SJSA1 (cell line): Measurements from ENCODE around the gene AP5Z1. TPM values are rescaled to one million over a fixed set of nuclear protein-coding genes. Genes with fewer than 3 reads are reported as not detected.

Source experiments
- DNase-seq, 2 experiments: peaks; one replicate each; pipeline ENCODE4 v3.0.0-alpha.2; 2015 to 2020; ENCODE audit warnings: low spot score in 2 of 2, low read depth in 1 of 2
- H3K27ac ChIP-seq: fragments of 250-450 bp; sonication (Bioruptor Pico); 2 replicates; pipeline ENCODE4 v1.5.1; 2020; ENCODE audit warnings: mild to moderate bottlenecking, moderate library complexity
- H3K27me3 ChIP-seq: fragments of 250-450 bp; sonication (Bioruptor Pico); replicated peaks from 2 replicates; pipeline ENCODE4 v1.5.1; 2020; ENCODE audit warnings: mild to moderate bottlenecking, moderate library complexity
- H3K36me3 ChIP-seq: fragments of 250-450 bp; sonication (Bioruptor Pico); 2 replicates; pipeline ENCODE4 v1.5.1; 2020; ENCODE audit warnings: mild to moderate bottlenecking
- H3K4me1 ChIP-seq: fragments of 250-450 bp; sonication (Bioruptor Pico); replicated peaks from 2 replicates; pipeline ENCODE4 v1.6.1; 2021; ENCODE audit warnings: mild to moderate bottlenecking
- H3K4me3 ChIP-seq: fragments of 250-450 bp; sonication (Bioruptor Pico); 2 replicates; pipeline ENCODE4 v1.5.1; 2020; ENCODE audit warnings: mild to moderate bottlenecking
- H3K9me3 ChIP-seq: fragments of 250-450 bp; sonication (Bioruptor Pico); replicated peaks from 2 replicates; pipeline ENCODE4 v1.5.1; 2020; ENCODE audit warnings: mild to moderate bottlenecking
- total RNA-seq: library from RNA; depleted of rRNA; stranded (reverse); fragments of >200 nt; shearing (Covaris generic); gene quantifications from 2 replicates; pipeline ENCODE4 v1.2.3, GENCODE V29; 2014

The AP5Z1 gene
- total RNA-seq, 1 experiment from 2014 or later: 37.7 TPM

DNA sequence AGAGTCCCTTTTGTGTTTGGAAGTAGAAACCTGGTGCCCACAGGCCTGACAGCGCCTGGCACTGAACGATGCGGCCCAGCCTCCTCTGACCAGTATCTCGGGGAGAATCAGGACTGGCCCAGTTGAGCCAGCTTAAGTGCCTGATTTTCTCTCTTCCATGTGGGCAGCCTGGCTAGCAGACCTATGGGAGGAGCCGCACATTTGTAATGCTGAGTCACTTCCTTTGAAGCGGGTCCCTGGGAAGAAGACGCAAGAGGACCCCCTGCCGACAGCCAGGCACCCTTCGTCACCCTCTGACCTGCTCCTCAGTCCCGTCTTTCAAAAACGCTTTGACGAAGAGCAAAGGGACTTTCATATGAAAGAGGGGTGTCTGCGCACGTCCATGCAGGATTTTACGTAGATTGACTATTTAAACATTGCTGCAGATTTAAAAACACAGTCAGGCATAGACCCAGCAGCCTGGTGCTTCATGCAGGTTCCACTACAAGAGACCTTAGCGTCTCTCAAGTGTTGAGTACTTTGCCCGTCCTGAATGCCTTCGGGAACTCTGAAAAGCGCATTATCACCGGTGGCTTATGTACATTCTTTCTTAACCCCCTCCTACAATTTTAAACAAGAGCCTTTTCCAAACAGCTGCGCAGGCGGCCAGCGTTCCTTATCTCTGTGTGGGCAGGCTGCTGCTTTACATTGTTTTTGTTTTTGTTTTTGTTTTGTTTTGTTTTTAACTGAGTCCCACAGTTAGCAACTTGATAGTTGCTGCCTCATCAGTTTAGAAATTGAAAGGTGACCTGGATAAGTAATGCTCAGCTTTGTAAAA, 36.5 kb upstream of the AP5Z1 start:
- Histone ChIP-seq H3K4me1 (peaks cover 31% of the 10 kb centered on the region), H3K9me3 (no peaks in the 10 kb centered on the region), H3K27me3 (no peaks in the 10 kb centered on the region), H3K36me3 (peaks cover 26% of the 10 kb centered on the region), H3K27ac (peak overlapping the region; percentile 89), H3K4me3 (peak overlapping the region; percentile 11)
- peak; percentile 92 for DNase-seq

DNA sequence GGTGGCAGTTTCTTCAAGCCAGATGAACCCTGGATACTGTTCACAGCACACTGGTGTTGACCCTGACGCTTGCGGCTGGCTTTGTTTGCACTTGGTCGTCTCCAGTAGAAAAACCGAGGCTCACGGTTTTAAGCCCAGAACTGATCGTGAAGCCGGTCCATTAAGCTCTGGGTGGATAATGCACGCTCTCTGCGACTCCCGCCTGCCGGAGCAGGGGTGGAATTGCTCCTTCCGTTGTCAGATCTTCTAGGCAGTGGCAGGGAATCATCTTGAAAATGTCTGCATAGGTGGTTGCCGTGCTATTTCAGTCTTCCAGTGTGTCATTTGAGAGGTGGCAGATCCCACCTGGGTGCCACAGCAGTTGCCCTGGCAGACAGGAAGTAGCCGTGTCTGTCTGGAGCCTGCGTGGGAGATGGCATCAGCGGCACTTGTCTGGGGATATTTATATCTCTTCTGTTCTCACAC, 35.9 kb upstream of the AP5Z1 start:
- no peaks in the 10 kb centered on the region for H3K27me3 ChIP-seq

DNA sequence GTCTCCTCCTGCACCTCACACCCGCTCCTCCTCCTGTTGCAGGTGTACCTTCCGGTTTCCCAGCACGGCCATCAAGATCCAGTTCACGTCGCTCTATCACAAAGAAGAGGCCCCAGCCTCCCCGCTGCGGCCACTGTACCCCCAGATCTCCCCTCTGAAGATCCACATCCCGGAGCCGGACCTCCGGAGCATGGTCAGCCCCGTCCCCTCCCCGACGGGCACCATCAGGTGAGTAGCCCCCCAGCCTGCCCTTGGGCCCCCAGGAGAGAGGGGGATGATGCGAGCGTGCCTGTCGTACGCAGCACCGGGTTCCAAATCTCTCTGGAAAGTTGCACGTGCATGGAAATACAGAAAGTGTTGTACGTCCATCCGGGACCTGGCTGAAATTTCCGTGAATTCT, 34.6 kb upstream of the AP5Z1 start:
- H3K9me3 ChIP-seq: no peaks in the 10 kb centered on the region
- no peaks in the 10 kb centered on the region for H3K27me3 ChIP-seq
- DNase-seq: no peak
- no peak overlapping the region for H3K27ac ChIP-seq
- H3K36me3 ChIP-seq: peaks cover 26% of the 10 kb centered on the region
- no peak overlapping the region for H3K4me3 ChIP-seq
- peaks cover 44% of the 10 kb centered on the region for H3K4me1 ChIP-seq

More for the DNA sequence above, 35.9 kb upstream of the AP5Z1 start:
- Histone ChIP-seq H3K36me3 (peaks cover 26% of the 10 kb centered on the region), H3K4me3 (peak overlapping the region; percentile 11), H3K4me1 (peaks cover 37% of the 10 kb centered on the region), H3K27ac (peak overlapping the region; percentile 89), H3K9me3 (no peaks in the 10 kb centered on the region)
- DNase-seq: no peak

DNA sequence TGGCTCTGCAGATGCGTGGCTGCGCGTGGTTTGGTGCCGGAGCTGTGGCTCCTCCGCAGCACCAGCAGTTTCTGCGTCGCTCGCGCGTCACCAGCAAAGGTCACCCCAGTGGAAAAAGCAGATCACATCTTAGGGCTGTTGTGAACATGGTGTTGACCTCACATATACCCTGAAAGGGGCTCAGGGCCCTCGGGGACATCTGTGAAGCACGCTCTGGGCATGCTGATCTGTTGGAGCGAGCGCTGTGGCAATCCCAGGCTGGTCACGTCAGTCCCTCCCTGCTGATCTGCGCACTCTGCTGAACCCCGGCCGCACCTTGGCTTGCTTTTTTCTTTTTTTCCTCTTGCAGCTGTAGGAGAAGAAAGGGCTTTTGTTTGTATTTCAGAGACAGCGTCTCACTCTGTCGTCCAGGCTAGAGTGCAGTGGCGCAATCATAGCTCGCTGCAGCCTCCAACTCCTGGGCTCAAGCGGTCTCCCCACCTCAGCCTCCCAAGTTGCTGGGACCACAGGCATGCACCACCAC, 33.3 kb upstream of the AP5Z1 start:
- Histone ChIP-seq H3K4me3 (no peak overlapping the region), H3K27ac (no peak overlapping the region), H3K27me3 (no peaks in the 10 kb centered on the region), H3K36me3 (peaks cover 33% of the 10 kb centered on the region), H3K4me1 (peaks cover 52% of the 10 kb centered on the region), H3K9me3 (no peaks in the 10 kb centered on the region)
- no peak for DNase-seq

DNA sequence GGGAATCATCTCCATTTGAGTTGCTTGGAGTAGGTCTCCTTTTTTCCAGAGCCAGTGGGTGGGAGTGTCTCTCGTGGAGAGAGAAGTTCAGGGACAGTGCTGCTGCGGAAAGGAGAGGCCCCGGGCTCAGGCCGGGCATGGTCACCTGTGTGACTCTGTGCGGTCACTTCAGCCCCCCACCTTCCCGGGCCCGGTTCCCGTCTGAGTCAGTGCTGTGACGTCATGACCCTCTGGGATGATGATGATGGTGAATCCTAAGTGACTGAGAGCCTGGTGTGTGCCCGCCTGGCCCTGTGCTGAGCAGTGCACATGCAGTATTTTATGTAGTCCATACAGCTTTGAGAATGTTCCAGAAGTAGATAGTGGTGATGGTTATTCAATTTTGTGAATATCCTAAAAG, 32.6 kb upstream of the AP5Z1 start:
- no peaks in the 10 kb centered on the region for H3K9me3 ChIP-seq
- no peak overlapping the region for H3K27ac ChIP-seq
- DNase-seq: no peak
- H3K27me3 ChIP-seq: no peaks in the 10 kb centered on the region
- peaks cover 34% of the 10 kb centered on the region for H3K36me3 ChIP-seq
- H3K4me1 ChIP-seq: peaks cover 49% of the 10 kb centered on the region
- H3K4me3 ChIP-seq: no peak overlapping the region

DNA sequence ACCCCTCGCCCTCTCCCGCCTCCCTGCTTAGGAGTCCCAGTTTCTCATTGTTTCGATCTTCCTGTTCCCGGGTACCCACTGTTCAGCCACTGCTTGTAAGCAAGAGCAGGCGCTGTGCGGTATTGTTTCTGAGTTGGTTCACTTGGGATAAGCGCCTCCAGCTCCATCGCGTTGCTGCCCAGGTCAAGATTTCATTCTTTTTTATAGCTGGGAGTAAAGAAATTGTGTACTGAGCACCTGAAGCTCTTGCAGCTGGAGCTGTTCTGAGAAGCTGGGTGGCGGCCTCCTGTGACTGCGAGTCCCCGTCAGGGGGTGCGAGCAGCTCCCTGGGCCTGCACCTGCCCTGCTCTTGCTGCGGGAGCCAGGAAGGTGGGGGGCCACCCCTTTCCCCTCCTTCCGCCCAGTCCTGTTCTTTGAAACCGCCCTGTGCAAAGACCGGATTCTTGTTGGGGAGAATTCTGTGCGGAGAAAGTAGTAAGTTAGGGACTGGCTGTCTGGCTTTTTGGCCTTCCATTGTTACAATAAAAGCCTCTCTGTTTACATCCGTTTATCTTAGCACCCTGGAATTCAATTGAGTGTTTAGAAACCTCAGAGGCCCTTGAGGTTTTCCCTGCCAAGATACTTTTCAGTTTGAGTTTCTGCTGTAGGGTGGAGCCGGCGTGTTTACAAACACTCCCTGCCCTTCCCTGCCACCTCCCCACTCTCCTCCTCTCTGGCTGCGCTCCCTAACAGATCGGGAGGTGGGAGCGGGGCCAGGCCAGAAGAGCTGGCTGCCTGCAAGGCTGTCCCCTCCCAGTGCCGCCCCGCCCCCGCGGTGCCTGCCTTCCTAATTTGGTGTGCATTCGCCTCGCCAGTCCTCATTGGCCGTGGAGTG, 30.8 kb upstream of the AP5Z1 start:
- H3K27ac ChIP-seq: peak overlapping the region; percentile 94
- H3K4me1 ChIP-seq: peaks cover 31% of the 10 kb centered on the region
- no peaks in the 10 kb centered on the region for H3K27me3 ChIP-seq
- peak; percentile 100 for DNase-seq
- peaks cover 33% of the 10 kb centered on the region for H3K36me3 ChIP-seq
- H3K4me3 ChIP-seq: peak overlapping the region; percentile 7; the same call in 1 of the 2 replicates
- H3K9me3 ChIP-seq: no peaks in the 10 kb centered on the region

DNA sequence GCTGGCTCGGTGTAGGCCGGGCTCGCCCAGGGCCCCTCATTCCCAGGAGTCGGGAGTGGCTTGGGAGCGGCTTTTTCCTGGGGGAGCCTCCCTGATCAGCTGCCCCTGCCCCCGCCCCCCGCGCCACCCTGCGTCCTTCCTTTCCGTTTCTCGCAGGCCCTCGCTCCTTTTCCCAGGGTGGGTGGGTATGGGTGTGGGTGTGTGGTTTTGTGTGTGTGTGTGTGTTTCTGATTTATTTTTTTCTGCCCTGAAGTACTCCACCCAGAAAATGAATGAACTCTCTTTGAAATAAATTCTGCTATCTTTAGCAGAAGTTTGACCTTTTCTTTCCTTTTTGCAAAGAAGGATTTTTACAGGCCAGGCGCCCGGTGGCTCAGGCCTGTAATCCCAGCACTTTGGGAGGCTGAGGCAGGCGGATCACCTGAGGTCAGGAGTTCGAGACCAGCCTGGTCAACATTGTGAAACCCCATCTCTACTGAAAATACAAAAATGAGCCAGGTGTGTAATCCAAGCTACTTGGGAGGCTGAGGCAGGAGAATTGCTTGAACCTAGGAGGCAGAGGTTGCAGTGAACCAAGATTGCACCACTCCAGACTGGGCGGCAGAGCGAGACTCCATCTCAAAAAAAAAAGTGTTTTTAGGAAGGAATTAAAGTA, 30.0 kb upstream of the AP5Z1 start:
- Histone ChIP-seq H3K27me3 (no peaks in the 10 kb centered on the region), H3K27ac (peak overlapping the region; percentile 90), H3K4me3 (peak overlapping the region; percentile 31), H3K36me3 (peaks cover 30% of the 10 kb centered on the region), H3K9me3 (no peaks in the 10 kb centered on the region), H3K4me1 (peaks cover 27% of the 10 kb centered on the region)
- no peak for DNase-seq

DNA sequence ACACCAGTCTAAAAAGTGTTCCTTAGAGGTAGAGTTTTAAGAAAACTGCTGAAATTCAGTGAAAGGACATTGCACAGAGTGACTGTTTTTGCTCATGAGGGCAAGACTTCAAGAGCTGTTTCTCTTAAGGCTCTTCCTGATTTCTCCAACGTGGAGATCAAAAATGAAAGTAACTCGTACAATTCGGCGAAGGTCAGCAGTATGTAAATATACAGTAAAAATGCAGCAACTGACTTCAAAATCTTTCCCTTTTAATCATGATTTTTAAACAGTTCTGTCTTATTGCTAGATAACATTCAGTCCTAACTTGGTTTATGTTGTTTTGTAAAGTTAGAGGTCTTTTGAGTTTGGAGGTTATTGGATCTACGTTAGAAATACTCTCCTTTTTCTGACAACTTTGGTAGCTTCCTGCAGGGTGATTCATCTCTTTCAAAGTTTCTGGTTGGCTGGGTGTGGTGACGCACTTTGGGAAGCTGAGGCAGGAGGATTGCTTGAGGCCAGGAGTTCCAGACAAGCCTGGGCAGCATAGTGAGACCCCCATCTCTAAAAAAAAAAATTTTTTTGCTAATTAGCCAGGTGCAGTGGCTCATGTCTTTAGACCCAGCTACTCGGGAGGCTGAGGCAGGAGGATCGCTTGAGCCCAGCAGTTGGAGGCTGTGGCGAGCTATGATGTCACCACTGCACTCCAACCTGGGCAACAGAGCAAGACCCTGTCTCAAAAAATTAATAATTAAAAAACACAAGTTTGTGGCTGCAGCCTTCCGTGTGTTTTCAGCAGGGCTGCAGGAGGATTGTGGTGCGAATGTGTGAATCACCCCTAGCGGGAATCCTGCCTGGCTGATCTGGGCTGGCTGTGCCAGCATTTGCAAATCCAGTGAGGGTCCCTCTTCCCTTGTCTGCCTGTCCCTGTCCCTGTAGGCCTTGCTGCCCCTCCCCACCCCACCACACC, 29.2 kb upstream of the AP5Z1 start:
- Histone ChIP-seq H3K4me1 (peaks cover 27% of the 10 kb centered on the region), H3K9me3 (no peaks in the 10 kb centered on the region), H3K4me3 (peak overlapping the region; percentile 31), H3K27ac (peak overlapping the region; percentile 90), H3K36me3 (peaks cover 30% of the 10 kb centered on the region), H3K27me3 (no peaks in the 10 kb centered on the region)
- DNase-seq: peak in 1 of 2 experiments; percentile 92

DNA sequence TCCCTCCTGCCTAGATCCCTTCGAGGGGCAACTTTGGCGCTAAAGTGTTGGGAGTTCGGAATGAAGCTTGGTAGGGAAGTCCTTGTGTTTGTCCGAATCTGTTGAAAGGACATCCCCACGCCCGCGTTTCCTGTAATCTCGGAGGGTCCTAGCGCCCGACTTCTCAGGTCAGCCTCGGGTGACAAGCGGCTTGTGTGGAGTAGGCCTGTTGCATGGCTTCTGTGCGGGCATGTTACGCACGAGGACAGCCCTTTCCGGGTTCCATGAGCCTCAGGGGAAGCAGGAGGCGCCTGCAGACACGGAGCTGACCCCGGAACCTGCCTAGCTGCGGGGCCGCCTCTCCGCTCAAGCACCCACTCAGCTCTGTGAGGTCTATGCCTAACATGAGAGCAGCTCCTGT, 28.4 kb upstream of the AP5Z1 start:
- no peak overlapping the region for H3K4me3 ChIP-seq
- H3K9me3 ChIP-seq: no peaks in the 10 kb centered on the region
- DNase-seq: no peak
- H3K27ac ChIP-seq: peak overlapping the region; percentile 90; the same call in 1 of the 2 replicates
- H3K4me1 ChIP-seq: peaks cover 27% of the 10 kb centered on the region
- H3K36me3 ChIP-seq: peaks cover 30% of the 10 kb centered on the region
- no peaks in the 10 kb centered on the region for H3K27me3 ChIP-seq

DNA sequence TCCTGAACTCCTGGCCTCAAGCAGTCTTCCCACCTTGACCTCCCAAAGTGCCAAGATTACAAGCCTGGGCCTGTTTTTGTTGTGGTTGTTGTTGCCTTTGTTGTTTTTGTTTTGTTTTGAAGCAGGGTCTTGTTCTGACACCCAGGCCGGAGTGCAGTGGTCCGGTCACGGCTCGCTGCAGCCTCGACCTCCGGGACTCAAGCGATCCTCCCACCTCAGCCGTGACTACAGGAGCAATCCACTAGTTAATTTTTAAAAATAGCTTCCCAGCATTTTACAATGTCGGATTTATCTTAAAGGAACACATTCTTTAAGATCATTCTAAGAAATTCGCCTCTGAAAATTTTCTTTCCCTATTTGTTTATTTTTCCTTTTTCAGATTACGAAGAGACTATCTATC, 27.7 kb upstream of the AP5Z1 start:
- H3K4me3 ChIP-seq: no peak overlapping the region
- peaks cover 28% of the 10 kb centered on the region for H3K36me3 ChIP-seq
- H3K4me1 ChIP-seq: peaks cover 27% of the 10 kb centered on the region
- H3K9me3 ChIP-seq: no peaks in the 10 kb centered on the region
- no peaks in the 10 kb centered on the region for H3K27me3 ChIP-seq
- no peak for DNase-seq
- no peak overlapping the region for H3K27ac ChIP-seq

DNA sequence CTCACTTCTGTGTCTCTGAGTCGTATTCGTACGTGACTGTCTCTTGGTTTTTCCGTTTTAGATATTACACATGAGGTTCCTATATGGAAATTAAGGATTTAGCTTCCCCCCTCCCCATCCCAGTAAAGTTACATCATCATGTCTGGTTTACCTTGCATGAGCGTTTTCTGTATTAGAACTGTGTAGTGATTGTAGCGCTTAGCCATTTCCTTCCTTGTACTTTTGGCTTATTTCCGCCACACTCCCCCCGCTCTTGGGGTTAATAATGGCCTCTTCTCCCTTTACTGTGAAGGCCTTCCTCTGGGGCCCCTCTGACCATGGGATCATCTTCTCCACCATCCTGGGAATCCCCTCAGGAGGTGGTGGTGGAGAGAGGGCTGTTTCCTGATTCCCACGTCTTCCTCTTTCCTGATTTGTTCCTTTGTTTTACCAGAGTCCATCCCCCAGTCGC, 27.2 kb upstream of the AP5Z1 start:
- Histone ChIP-seq H3K9me3 (no peaks in the 10 kb centered on the region), H3K4me3 (no peak overlapping the region), H3K4me1 (peaks cover 27% of the 10 kb centered on the region), H3K27me3 (no peaks in the 10 kb centered on the region), H3K36me3 (peaks cover 24% of the 10 kb centered on the region), H3K27ac (no peak overlapping the region)
- no peak for DNase-seq

DNA sequence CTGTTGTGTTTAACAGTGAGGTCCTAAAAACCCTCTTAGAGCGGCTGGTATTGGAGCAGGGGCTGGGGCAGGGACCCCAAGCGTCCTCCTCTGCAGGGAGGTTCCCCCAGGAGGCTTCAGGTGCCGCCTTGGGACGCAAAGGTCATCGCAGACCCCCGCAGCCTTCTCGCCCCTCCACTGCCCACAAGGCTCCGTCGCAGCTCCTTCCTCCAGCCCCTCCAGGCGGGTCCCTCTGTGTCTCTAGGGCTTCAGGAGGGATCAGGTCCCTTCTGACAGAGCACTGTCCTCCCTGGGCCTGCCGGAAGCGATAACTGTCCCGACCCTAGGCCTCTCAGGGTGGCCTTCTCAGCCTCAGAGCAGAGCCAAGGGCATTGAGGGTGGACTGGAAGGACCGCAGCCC, 26.1 kb upstream of the AP5Z1 start:
- no peak overlapping the region for H3K27ac ChIP-seq
- DNase-seq: no peak

More for the DNA sequence above, 26.1 kb upstream of the AP5Z1 start:
- H3K4me1 ChIP-seq: peaks cover 17% of the 10 kb centered on the region
- no peak overlapping the region for H3K4me3 ChIP-seq
- H3K27me3 ChIP-seq: no peaks in the 10 kb centered on the region
- H3K9me3 ChIP-seq: no peaks in the 10 kb centered on the region
- H3K36me3 ChIP-seq: peaks cover 32% of the 10 kb centered on the region
